Measurements from ENCODE around the gene AGTR2.
"Not testable (repeated sequence)": the region's sequence is repeated elsewhere in the genome, so short reads cannot be mapped to it uniquely, and the experiment has no call there.

The AGTR2 gene

GRCh38 chrX:116185163-116185562 lies 14.6 kb downstream of the AGTR2 start:
- no peaks in the 10 kb centered on the region for H3K36me3 ChIP-seq
- DNase-seq: no peak

GRCh38 chrX:116194649-116195048 lies 24.1 kb downstream of the AGTR2 start:
- Histone ChIP-seq H3K27ac (no peak overlapping the region), H3K4me3 (ENCODE audit: low read depth, low read length) (no peak overlapping the region), H3K36me3 (no peaks in the 10 kb centered on the region), H3K9me3 (ENCODE audit: severe bottlenecking) (no peaks in the 10 kb centered on the region), H3K27me3 (ENCODE audit: insufficient read depth, low read depth, severe bottlenecking) (peaks cover 6% of the 10 kb centered on the region)
- TF ChIP-seq, protein P1, sequence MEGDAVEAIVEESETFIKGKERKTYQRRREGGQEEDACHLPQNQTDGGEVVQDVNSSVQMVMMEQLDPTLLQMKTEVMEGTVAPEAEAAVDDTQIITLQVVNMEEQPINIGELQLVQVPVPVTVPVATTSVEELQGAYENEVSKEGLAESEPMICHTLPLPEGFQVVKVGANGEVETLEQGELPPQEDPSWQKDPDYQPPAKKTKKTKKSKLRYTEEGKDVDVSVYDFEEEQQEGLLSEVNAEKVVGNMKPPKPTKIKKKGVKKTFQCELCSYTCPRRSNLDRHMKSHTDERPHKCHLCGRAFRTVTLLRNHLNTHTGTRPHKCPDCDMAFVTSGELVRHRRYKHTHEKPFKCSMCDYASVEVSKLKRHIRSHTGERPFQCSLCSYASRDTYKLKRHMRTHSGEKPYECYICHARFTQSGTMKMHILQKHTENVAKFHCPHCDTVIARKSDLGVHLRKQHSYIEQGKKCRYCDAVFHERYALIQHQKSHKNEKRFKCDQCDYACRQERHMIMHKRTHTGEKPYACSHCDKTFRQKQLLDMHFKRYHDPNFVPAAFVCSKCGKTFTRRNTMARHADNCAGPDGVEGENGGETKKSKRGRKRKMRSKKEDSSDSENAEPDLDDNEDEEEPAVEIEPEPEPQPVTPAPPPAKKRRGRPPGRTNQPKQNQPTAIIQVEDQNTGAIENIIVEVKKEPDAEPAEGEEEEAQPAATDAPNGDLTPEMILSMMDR (IDR thresholded peaks at IDR 0.05; ENCODE audit: low read depth, low read length): no peak
- DNase-seq: no peak

More at GRCh38 chrX:116185163-116185562, 14.6 kb downstream of the AGTR2 start:
- peaks cover 22% of the 10 kb centered on the region for H3K27me3 ChIP-seq (ENCODE audit: insufficient read depth, low read depth, severe bottlenecking)
- TF ChIP-seq, protein P1 (IDR thresholded peaks at IDR 0.05; ENCODE audit: low read depth, low read length): no peak
- no peaks in the 10 kb centered on the region for H3K9me3 ChIP-seq (ENCODE audit: severe bottlenecking)
- H3K27ac ChIP-seq: no peak overlapping the region
- H3K4me3 ChIP-seq (ENCODE audit: low read depth, low read length): no peak overlapping the region

DNA sequence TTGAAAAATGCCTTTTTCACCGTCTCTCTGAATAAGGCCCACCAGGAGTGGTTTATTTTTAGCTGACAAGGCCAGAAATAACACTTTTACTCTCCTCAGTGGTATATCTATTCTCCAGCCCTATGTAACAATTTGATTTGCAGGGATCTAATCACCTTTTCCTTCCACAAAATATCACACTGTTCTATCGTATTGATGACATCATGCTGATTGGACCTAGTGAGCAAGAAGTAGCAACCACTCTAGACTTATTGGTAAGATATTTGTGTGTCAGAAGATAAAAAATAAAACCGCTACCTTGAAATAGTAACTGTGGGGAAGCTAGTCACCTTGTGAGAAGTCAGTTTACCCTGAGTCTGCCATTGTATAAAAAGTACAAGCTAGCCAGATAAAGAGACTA lies 27.7 kb downstream of the AGTR2 start:
- Histone ChIP-seq H3K9me3 (ENCODE audit: severe bottlenecking) (no peaks in the 10 kb centered on the region), H3K4me3 (ENCODE audit: low read depth, low read length) (no peak overlapping the region), H3K36me3 (no peaks in the 10 kb centered on the region), H3K27me3 (ENCODE audit: insufficient read depth, low read depth, severe bottlenecking) (peaks cover 16% of the 10 kb centered on the region), H3K27ac (no peak overlapping the region)
- TF ChIP-seq, protein P1 (IDR thresholded peaks at IDR 0.05; ENCODE audit: low read depth, low read length): no peak
- no peak for DNase-seq

DNA sequence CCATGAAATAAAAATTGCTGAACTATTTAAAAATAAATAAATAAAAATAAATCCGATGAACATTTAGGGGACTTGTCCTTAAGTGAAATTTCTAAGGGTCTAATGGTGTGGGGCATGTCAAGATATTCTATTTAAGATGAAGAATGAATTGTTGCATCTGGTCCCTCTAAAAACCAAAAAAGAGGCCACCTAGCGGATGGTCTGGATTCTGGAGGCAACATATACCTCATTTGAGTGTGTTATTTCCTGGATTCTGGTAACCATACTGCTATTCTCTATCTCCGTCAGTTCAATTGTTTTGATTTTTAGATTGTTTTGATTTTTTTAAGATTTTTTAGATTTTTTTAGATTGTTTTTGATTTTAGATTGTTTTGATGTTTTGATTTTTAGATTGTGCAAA lies 28.3 kb downstream of the AGTR2 start:
- Histone ChIP-seq H3K9me3 (ENCODE audit: severe bottlenecking) (no peaks in the 10 kb centered on the region), H3K4me3 (ENCODE audit: low read depth, low read length) (no peak overlapping the region), H3K27ac (no peak overlapping the region), H3K27me3 (ENCODE audit: insufficient read depth, low read depth, severe bottlenecking) (peaks cover 16% of the 10 kb centered on the region), H3K36me3 (no peaks in the 10 kb centered on the region)
- TF ChIP-seq, protein P1 (IDR thresholded peaks at IDR 0.05; ENCODE audit: low read depth, low read length): peak; percentile 34
- no peak for DNase-seq

GRCh38 chrX:116204932-116205331 lies 34.4 kb downstream of the AGTR2 start:
- Histone ChIP-seq H3K27ac (no peak overlapping the region), H3K4me3 (ENCODE audit: low read depth, low read length) (no peak overlapping the region), H3K9me3 (ENCODE audit: severe bottlenecking) (no peaks in the 10 kb centered on the region), H3K27me3 (ENCODE audit: insufficient read depth, low read depth, severe bottlenecking) (peaks cover 23% of the 10 kb centered on the region), H3K36me3 (no peaks in the 10 kb centered on the region)
- TF ChIP-seq, protein P1 (IDR thresholded peaks at IDR 0.05; ENCODE audit: low read depth, low read length): peak; percentile 40; the same call in 1 of the 2 replicates
- DNase-seq: no peak

DNA sequence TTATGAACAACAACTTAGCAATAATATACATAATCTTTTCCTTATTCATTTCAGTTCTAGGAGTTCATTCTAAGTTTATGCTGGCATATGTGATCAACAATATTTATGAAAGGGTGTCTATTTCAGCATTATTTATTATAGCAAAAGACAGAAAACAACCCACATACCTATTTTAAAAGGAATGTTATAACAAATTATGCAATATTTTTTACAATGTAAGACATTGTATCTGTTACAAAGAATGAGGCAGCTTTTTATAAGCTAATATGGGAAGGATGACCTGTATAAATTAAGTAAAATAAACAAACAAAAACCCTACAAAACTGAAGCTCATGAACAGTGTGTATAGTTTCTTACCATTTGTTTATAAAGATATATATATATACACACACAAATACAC lies 42.7 kb downstream of the AGTR2 start:
- no peak overlapping the region for H3K4me3 ChIP-seq (ENCODE audit: low read depth, low read length)
- no peak for DNase-seq
- H3K27me3 ChIP-seq (ENCODE audit: insufficient read depth, low read depth, severe bottlenecking): peaks cover 6% of the 10 kb centered on the region
- no peaks in the 10 kb centered on the region for H3K9me3 ChIP-seq (ENCODE audit: severe bottlenecking)
- TF ChIP-seq, protein P1 (IDR thresholded peaks at IDR 0.05; ENCODE audit: low read depth, low read length): no peak
- H3K36me3 ChIP-seq: no peaks in the 10 kb centered on the region
- no peak overlapping the region for H3K27ac ChIP-seq

GRCh38 chrX:116217080-116217479 lies 46.5 kb downstream of the AGTR2 start:
- H3K27ac ChIP-seq; DNase-seq; H3K9me3 ChIP-seq (ENCODE audit: severe bottlenecking); H3K36me3 ChIP-seq; H3K27me3 ChIP-seq (ENCODE audit: insufficient read depth, low read depth, severe bottlenecking); H3K4me3 ChIP-seq (ENCODE audit: low read depth, low read length): not testable (repeated sequence)
